Mesenchymal stem cell (in vitro differentiated cells and primary cell): ENCODE measurements around the gene HIVEP3.

ENCODE experiments used
- DNase-seq: peaks from one replicate; pipeline ENCODE4 v3.0.0-alpha.2; 2013
- H2AFZ ChIP-seq: one replicate; pipeline ENCODE4 v1.6.1; 2013; ENCODE audit warnings: low read depth, mild to moderate bottlenecking, control low read depth, inconsistent platforms, low read length, moderate library complexity
- H2AK5ac ChIP-seq: 2 replicates; pipeline ENCODE4 v1.6.1; 2013; ENCODE audit warnings: low read length, moderate library complexity, mild to moderate bottlenecking, inconsistent platforms; ENCODE audit not compliant: severe bottlenecking
- H2BK120ac ChIP-seq: one replicate; pipeline ENCODE4 v1.6.1; 2013; ENCODE audit warnings: low read depth, mild to moderate bottlenecking, inconsistent platforms, low read length, moderate library complexity
- H2BK12ac ChIP-seq, 2 experiments: one replicate each; pipeline ENCODE4 v1.6.1; 2013; ENCODE audit warnings: inconsistent platforms in 2 of 2, low read length in 2 of 2, mild to moderate bottlenecking in 2 of 2, moderate library complexity in 2 of 2, control low read depth in 1 of 2
- H2BK15ac ChIP-seq: one replicate; pipeline ENCODE4 v1.6.1; 2013; ENCODE audit warnings: mild to moderate bottlenecking, low read depth, inconsistent platforms; ENCODE audit not compliant: poor library complexity, severe bottlenecking
- H2BK5ac ChIP-seq: 2 replicates; pipeline ENCODE4 v1.6.1; 2013; ENCODE audit warnings: low read depth, mild to moderate bottlenecking, low read length, control low read depth, inconsistent platforms; ENCODE audit not compliant: poor library complexity, severe bottlenecking
- H3K14ac ChIP-seq, 2 experiments: one replicate each; pipeline ENCODE4 v1.6.1; 2013; ENCODE audit warnings: inconsistent platforms in 2 of 2, low read length in 2 of 2, control low read depth in 1 of 2, mild to moderate bottlenecking in 1 of 2, moderate library complexity in 1 of 2
- H3K18ac ChIP-seq, 2 experiments: one replicate each; pipeline ENCODE4 v1.6.1; 2013; ENCODE audit warnings: inconsistent platforms in 2 of 2, low read length in 2 of 2, control low read depth in 1 of 2, low read depth in 1 of 2, mild to moderate bottlenecking in 1 of 2
- H3K23ac ChIP-seq, 2 experiments: one replicate each; pipeline ENCODE4 v1.6.1; 2013; ENCODE audit warnings: inconsistent platforms in 2 of 2, low read length in 2 of 2, mild to moderate bottlenecking in 2 of 2, moderate library complexity in 2 of 2, control low read depth in 1 of 2
- H3K27ac ChIP-seq: 2 replicates; pipeline ENCODE4 v1.5.1; 2013; ENCODE audit warnings: mild to moderate bottlenecking, moderate library complexity, low read length, control low read depth, inconsistent platforms; ENCODE audit not compliant: poor library complexity, severe bottlenecking
- H3K27me3 ChIP-seq, 2 experiments: 2 replicates each; pipeline versions ENCODE4 v1.6.1 to v1.7.0; 2013; ENCODE audit warnings: low read length in 2 of 2, mild to moderate bottlenecking in 2 of 2, moderate library complexity in 2 of 2, control low read depth in 1 of 2, inconsistent platforms in 1 of 2; ENCODE audit not compliant: control insufficient read depth in 1 of 2, insufficient read depth in 1 of 2
- H3K36me3 ChIP-seq, 2 experiments: 2 replicates each; pipeline versions ENCODE4 v1.6.1 to v1.7.0; 2013; ENCODE audit warnings: low read length in 2 of 2, control low read depth in 1 of 2, inconsistent platforms in 1 of 2, low read depth in 1 of 2, mild to moderate bottlenecking in 1 of 2; ENCODE audit not compliant: insufficient read depth in 2 of 2, control insufficient read depth in 1 of 2
- H3K4ac ChIP-seq, 2 experiments: one replicate each; pipeline ENCODE4 v1.6.1; 2013; ENCODE audit warnings: inconsistent platforms in 2 of 2, low read length in 2 of 2, mild to moderate bottlenecking in 2 of 2, moderate library complexity in 2 of 2, control low read depth in 1 of 2, low read depth in 1 of 2
- H3K4me1 ChIP-seq: 2 replicates; pipeline ENCODE4 v1.6.1; 2013; ENCODE audit warnings: low read depth, low read length, control low read depth; ENCODE audit not compliant: control insufficient read depth, insufficient read depth
- H3K4me2 ChIP-seq: 2 replicates; pipeline ENCODE4 v1.6.1; 2013; ENCODE audit warnings: low read length, mild to moderate bottlenecking, inconsistent platforms; ENCODE audit not compliant: poor library complexity, severe bottlenecking
- H3K4me3 ChIP-seq, 2 experiments: 2 replicates each; pipeline versions ENCODE4 v1.5.1 to v1.7.0; 2013; ENCODE audit warnings: low read length in 2 of 2, mild to moderate bottlenecking in 2 of 2, control low read depth in 1 of 2, low read depth in 1 of 2; ENCODE audit not compliant: insufficient read depth in 1 of 2
- H3K79me1 ChIP-seq: replicated peaks from 2 replicates; pipeline ENCODE4 v1.6.1; 2013; ENCODE audit warnings: mild to moderate bottlenecking, control low read depth, low read length, inconsistent platforms; ENCODE audit not compliant: poor library complexity, severe bottlenecking
- H3K9ac ChIP-seq: 2 replicates; pipeline ENCODE4 v1.7.0; 2013; ENCODE audit warnings: mild to moderate bottlenecking, low read length, moderate library complexity
- H3K9me3 ChIP-seq: 2 replicates; pipeline ENCODE4 v1.7.0; 2013; ENCODE audit warnings: mild to moderate bottlenecking, low read length; ENCODE audit not compliant: control insufficient read depth
- H4K8ac ChIP-seq: one replicate; pipeline ENCODE4 v1.6.1; 2013; ENCODE audit warnings: inconsistent platforms, mild to moderate bottlenecking, low read length, moderate library complexity
- H4K91ac ChIP-seq: one replicate; pipeline ENCODE4 v1.6.1; 2013; ENCODE audit warnings: mild to moderate bottlenecking, low read length, inconsistent platforms
- WGBS: methylation state at CpG from one replicate; pipeline ENCODE4 v1.1.7; 2013; ENCODE audit warnings: mixed read lengths; 5-methylcytosine and 5-hydroxymethylcytosine counted together

The HIVEP3 gene

GRCh38 chr1:41500378-41500777 is 418.3 kb downstream of the HIVEP3 start:
- Histone ChIP-seq H3K9me3 (no peaks in the 10 kb centered on the region), H3K4ac (no peak overlapping the region), H3K9ac (no peak overlapping the region), H3K36me3 (no peaks in the 10 kb centered on the region), H3K4me2 (no peak overlapping the region), H2BK120ac (no peak overlapping the region), H2AFZ (no peak overlapping the region), H2BK12ac (no peak overlapping the region), H4K91ac (no peak overlapping the region), H3K27ac (no peak overlapping the region), H4K8ac (no peak overlapping the region), H2BK15ac (no peak overlapping the region), H3K4me3 (no peak overlapping the region), H3K18ac (no peak overlapping the region), H3K14ac (no peak overlapping the region), H2AK5ac (no peak overlapping the region), H3K4me1 (peaks cover 51% of the 10 kb centered on the region), H3K27me3 (peaks cover 0 to 6% of the 10 kb centered on the region in 2 experiments), H3K23ac (no peak overlapping the region), H3K79me1 (no peaks in the 10 kb centered on the region), H2BK5ac (no peak overlapping the region)
- WGBS: 96% methylated on average over 9 of the region's 10 CpGs
- DNase-seq: no peak

GRCh38 chr1:41499591-41499990 is 419.1 kb downstream of the HIVEP3 start:
- H3K9me3 ChIP-seq: no peaks in the 10 kb centered on the region
- no peak overlapping the region for H4K91ac ChIP-seq
- WGBS: 100% methylated on average over 1 of the region's 2 CpGs

GRCh38 chr1:41498804-41499203 is 419.9 kb downstream of the HIVEP3 start:
- WGBS: 77% methylated on average over 12 of the region's 12 CpGs
- no peak overlapping the region for H2AK5ac ChIP-seq

More at GRCh38 chr1:41499591-41499990, 419.1 kb downstream of the HIVEP3 start:
- no peak overlapping the region for H2AFZ ChIP-seq
- no peak overlapping the region for H3K18ac ChIP-seq
- peaks cover 0 to 6% of the 10 kb centered on the region in 2 experiments for H3K27me3 ChIP-seq
- no peak for DNase-seq
- H3K4me1 ChIP-seq: peaks cover 58% of the 10 kb centered on the region
- no peak overlapping the region for H2BK5ac ChIP-seq
- H2BK120ac ChIP-seq: no peak overlapping the region
- H3K4ac ChIP-seq: no peak overlapping the region
- H3K14ac ChIP-seq: no peak overlapping the region
- no peak overlapping the region for H4K8ac ChIP-seq
- H2BK15ac ChIP-seq: no peak overlapping the region
- no peak overlapping the region for H3K4me2 ChIP-seq
- H3K4me3 ChIP-seq: no peak overlapping the region
- H3K36me3 ChIP-seq: no peaks in the 10 kb centered on the region
- H3K9ac ChIP-seq: no peak overlapping the region
- H3K23ac ChIP-seq: no peak overlapping the region
- H3K79me1 ChIP-seq: no peaks in the 10 kb centered on the region
- peak overlapping the region in 1 of 2 experiments; percentile 30 for H2BK12ac ChIP-seq
- no peak overlapping the region for H3K27ac ChIP-seq
- peak overlapping the region; percentile 43 for H2AK5ac ChIP-seq

GRCh38 chr1:41498391-41498790 is 420.3 kb downstream of the HIVEP3 start:
- Histone ChIP-seq H3K4me1 (peaks cover 59% of the 10 kb centered on the region), H3K18ac (no peak overlapping the region), H2BK12ac (no peak overlapping the region), H3K9me3 (no peaks in the 10 kb centered on the region), H3K27me3 (peaks cover 0 to 6% of the 10 kb centered on the region in 2 experiments), H2AFZ (no peak overlapping the region), H2AK5ac (peak overlapping the region; percentile 49), H3K27ac (no peak overlapping the region), H3K4me3 (no peak overlapping the region), H2BK120ac (no peak overlapping the region), H3K14ac (peak overlapping the region in 1 of 2 experiments; percentile 46), H3K4ac (peak overlapping the region in 1 of 2 experiments; percentile 24), H2BK15ac (no peak overlapping the region), H3K36me3 (no peaks in the 10 kb centered on the region), H4K91ac (no peak overlapping the region), H3K79me1 (no peaks in the 10 kb centered on the region), H3K23ac (no peak overlapping the region), H3K4me2 (no peak overlapping the region), H3K9ac (no peak overlapping the region), H4K8ac (no peak overlapping the region), H2BK5ac (no peak overlapping the region)
- no peak for DNase-seq
- WGBS: 79% methylated on average over 5 of the region's 5 CpGs

More at GRCh38 chr1:41498804-41499203, 419.9 kb downstream of the HIVEP3 start:
- no peak overlapping the region for H3K27ac ChIP-seq
- no peak overlapping the region for H4K8ac ChIP-seq
- H3K14ac ChIP-seq: peak overlapping the region in 1 of 2 experiments; percentile 46
- H2AFZ ChIP-seq: no peak overlapping the region
- no peak overlapping the region for H3K4me3 ChIP-seq
- no peak overlapping the region for H2BK120ac ChIP-seq
- H3K9ac ChIP-seq: no peak overlapping the region
- H4K91ac ChIP-seq: no peak overlapping the region
- no peak overlapping the region for H3K4me2 ChIP-seq
- no peak overlapping the region for H2BK5ac ChIP-seq
- no peak overlapping the region for H2BK12ac ChIP-seq
- H3K79me1 ChIP-seq: no peaks in the 10 kb centered on the region
- H3K18ac ChIP-seq: peak overlapping the region in 1 of 2 experiments; percentile 13
- no peak overlapping the region for H3K4ac ChIP-seq
- peaks cover 0 to 6% of the 10 kb centered on the region in 2 experiments for H3K27me3 ChIP-seq
- no peak overlapping the region for H3K23ac ChIP-seq
- DNase-seq: no peak
- H2BK15ac ChIP-seq: no peak overlapping the region
- H3K4me1 ChIP-seq: peaks cover 55% of the 10 kb centered on the region
- H3K9me3 ChIP-seq: no peaks in the 10 kb centered on the region
- H3K36me3 ChIP-seq: no peaks in the 10 kb centered on the region
